Peyer's patch (tissue), 4 donors: ENCODE data around the gene UMODL1.

Experiments used
- POLR2A ChIP-seq, 2 donors: fragments of 450-650 bp; IDR thresholded peaks; one replicate each; pipeline ENCODE4 v1.5.1; 2017; ENCODE audit warnings: antibody characterized with exemption in 2 of 2, mild to moderate bottlenecking in 2 of 2, moderate library complexity in 2 of 2
- TF ChIP-seq, protein P1 (sequence below), 6 experiments: fragments of 450-650 bp in 4 of 6; fragments of 200-600 bp in 2 of 6; sonication (generic) in 1 of 6; IDR thresholded peaks; one replicate each; pipeline ENCODE4 v1.5.1; 2017 to 2019; ENCODE audit warnings: antibody characterized with exemption in 6 of 6, mild to moderate bottlenecking in 3 of 6, moderate library complexity in 1 of 6

DNA sequence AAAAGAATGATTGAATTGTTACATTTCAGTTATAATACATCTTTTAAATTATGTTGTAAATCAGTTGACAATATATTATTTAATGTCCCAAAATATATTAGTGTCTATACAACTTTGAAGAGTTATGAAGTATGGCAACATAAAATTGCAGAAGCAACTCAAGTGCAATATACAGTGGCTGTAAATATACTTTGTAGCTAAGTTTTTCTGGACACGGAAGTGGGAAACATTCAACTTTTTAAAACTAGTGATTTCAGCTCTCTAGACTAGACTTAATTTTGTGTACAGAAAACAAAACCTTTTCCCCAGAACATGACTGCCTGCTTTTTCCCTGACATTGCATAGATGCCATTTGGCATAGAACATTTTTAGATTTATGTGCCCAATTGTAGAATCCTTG, 118.3 kb downstream of the UMODL1 start:
- no peak for TF ChIP-seq POLR2A (IDR thresholded peaks at IDR 0.05)
- TF ChIP-seq, protein P1, sequence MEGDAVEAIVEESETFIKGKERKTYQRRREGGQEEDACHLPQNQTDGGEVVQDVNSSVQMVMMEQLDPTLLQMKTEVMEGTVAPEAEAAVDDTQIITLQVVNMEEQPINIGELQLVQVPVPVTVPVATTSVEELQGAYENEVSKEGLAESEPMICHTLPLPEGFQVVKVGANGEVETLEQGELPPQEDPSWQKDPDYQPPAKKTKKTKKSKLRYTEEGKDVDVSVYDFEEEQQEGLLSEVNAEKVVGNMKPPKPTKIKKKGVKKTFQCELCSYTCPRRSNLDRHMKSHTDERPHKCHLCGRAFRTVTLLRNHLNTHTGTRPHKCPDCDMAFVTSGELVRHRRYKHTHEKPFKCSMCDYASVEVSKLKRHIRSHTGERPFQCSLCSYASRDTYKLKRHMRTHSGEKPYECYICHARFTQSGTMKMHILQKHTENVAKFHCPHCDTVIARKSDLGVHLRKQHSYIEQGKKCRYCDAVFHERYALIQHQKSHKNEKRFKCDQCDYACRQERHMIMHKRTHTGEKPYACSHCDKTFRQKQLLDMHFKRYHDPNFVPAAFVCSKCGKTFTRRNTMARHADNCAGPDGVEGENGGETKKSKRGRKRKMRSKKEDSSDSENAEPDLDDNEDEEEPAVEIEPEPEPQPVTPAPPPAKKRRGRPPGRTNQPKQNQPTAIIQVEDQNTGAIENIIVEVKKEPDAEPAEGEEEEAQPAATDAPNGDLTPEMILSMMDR (IDR thresholded peaks at IDR 0.05): no peak
